GM21515 (cell line): ENCODE data around the gene NFE2L2.
"Not testable (repeated sequence)": the region's sequence is repeated elsewhere in the genome, so short reads cannot be mapped to it uniquely, and the experiment has no call there.

Experiments
- ATAC-seq: cut with Tn5 transposase; IDR thresholded peaks from one replicate; pipeline ENCODE4 v1.9.1; 2021; ENCODE audit not compliant: unreplicated experiment

Gene NFE2L2

GRCh38 chr2:177281400-177282180 is 17.1 kb upstream of the NFE2L2 start:
- peak; percentile 71 for ATAC-seq

GRCh38 chr2:177279847-177280246 is 15.3 kb upstream of the NFE2L2 start:
- no peak for ATAC-seq

- no peak for ATAC-seq
Observed at GRCh38 chr2:177275743-177276055, 11.2 kb upstream of the NFE2L2 start.

- ATAC-seq: no peak
Observed at GRCh38 chr2:177275040-177275742, 10.7 kb upstream of the NFE2L2 start.

- no peak for ATAC-seq
Observed at GRCh38 chr2:177273408-177273807, 8.9 kb upstream of the NFE2L2 start.

GRCh38 chr2:177272765-177273164 is 8.2 kb upstream of the NFE2L2 start:
- no peak for ATAC-seq

GRCh38 chr2:177271981-177272666 is 7.6 kb upstream of the NFE2L2 start:
- no peak for ATAC-seq

GRCh38 chr2:177270531-177270930 is 6.0 kb upstream of the NFE2L2 start:
- no peak for ATAC-seq

- ATAC-seq: no peak
Observed at GRCh38 chr2:177268901-177269300, 4.4 kb upstream of the NFE2L2 start.

- no peak for ATAC-seq
Observed at GRCh38 chr2:177268187-177268871, 3.8 kb upstream of the NFE2L2 start.

GRCh38 chr2:177266955-177267354 is 2.4 kb upstream of the NFE2L2 start:
- not testable (repeated sequence) for ATAC-seq

- ATAC-seq: no peak
Observed at GRCh38 chr2:177265824-177266817, 1.6 kb upstream of the NFE2L2 start.

- peak; percentile 18 for ATAC-seq
Observed at GRCh38 chr2:177264209-177264692, 276 bp downstream of the NFE2L2 start.

GRCh38 chr2:177263451-177264208 is 897 bp downstream of the NFE2L2 start:
- peak; percentile 51 for ATAC-seq

- no peak for ATAC-seq
Observed at GRCh38 chr2:177262958-177263450, 1.5 kb downstream of the NFE2L2 start.

- no peak for ATAC-seq
Observed at GRCh38 chr2:177262092-177262491, 2.4 kb downstream of the NFE2L2 start.

- ATAC-seq: no peak
Observed at GRCh38 chr2:177261116-177262060, 3.1 kb downstream of the NFE2L2 start.

GRCh38 chr2:177260379-177260778 is 4.1 kb downstream of the NFE2L2 start:
- ATAC-seq: no peak
